AG04450 (cell line): Measurements from ENCODE around the gene GRIN2C. TPM values are rescaled to one million over a fixed set of nuclear protein-coding genes. Genes with fewer than 3 reads are reported as not detected.
"Not testable (repeated sequence)": the region's sequence is repeated elsewhere in the genome, so short reads cannot be mapped to it uniquely, and the experiment has no call there.

Experiments used
- CTCF ChIA-PET: fragments of 300-600, 350-600 bp; formaldehyde crosslinking; extraction: SDS; loops from one replicate; lab custom pipeline; 2022; ENCODE audit warnings: antibody characterized with exemption, inconsistent platforms; lab: Charles Lee
- POLR2A ChIA-PET: fragments of 350-600 bp; formaldehyde crosslinking; extraction: SDS; loops from one replicate; lab custom pipeline; 2021; ENCODE audit warnings: antibody characterized with exemption, inconsistent platforms; lab: Yijun Ruan, JAX
- DNase-seq: peaks from one replicate; pipeline ENCODE4 v3.0.0-alpha.2; 2011; ENCODE audit warnings: low read depth, low spot score
- H3K27ac ChIP-seq: one replicate; pipeline ENCODE4 v1.5.1; 2012; ENCODE audit warnings: low read depth, low read length, control low read depth
- H3K27me3 ChIP-seq: one replicate; pipeline ENCODE4 v1.6.0; 2012; ENCODE audit warnings: low read length; ENCODE audit not compliant: control insufficient read depth, insufficient read depth
- H3K4me3 ChIP-seq: 2 replicates; pipeline ENCODE4 v1.5.1; 2011; ENCODE audit warnings: mild to moderate bottlenecking, low read depth, low read length, control low read depth
- H3K9me3 ChIP-seq: 2 replicates; pipeline ENCODE4 v1.5.1; 2012; ENCODE audit warnings: low read length; ENCODE audit not compliant: control insufficient read depth, insufficient read depth
- polyA minus RNA-seq: library from RNA; depleted of rRNA, polyadenylated mRNA; stranded (reverse); fragments of >200 nt; gene quantifications from 2 replicates; pipeline ENCODE4 v1.2.3, GENCODE V29; 2011; rRNA and poly(A)+ RNA removed
- polyA plus RNA-seq: library from polyadenylated mRNA; depleted of rRNA; stranded (reverse); fragments of >200 nt; gene quantifications from 2 replicates; pipeline ENCODE4 v1.2.3, GENCODE V29; 2011; rRNA removed
- TF ChIP-seq, protein P1 (sequence below): IDR thresholded peaks from 2 replicates; pipeline ENCODE4 v1.5.1; 2011; ENCODE audit warnings: low read depth, low read length, control low read depth, inconsistent platforms

Gene GRIN2C
- 0.01 TPM in 1 of 2 replicates, not detected in the other for polyA plus RNA-seq
- polyA minus RNA-seq: not detected in 2 replicates

DNA sequence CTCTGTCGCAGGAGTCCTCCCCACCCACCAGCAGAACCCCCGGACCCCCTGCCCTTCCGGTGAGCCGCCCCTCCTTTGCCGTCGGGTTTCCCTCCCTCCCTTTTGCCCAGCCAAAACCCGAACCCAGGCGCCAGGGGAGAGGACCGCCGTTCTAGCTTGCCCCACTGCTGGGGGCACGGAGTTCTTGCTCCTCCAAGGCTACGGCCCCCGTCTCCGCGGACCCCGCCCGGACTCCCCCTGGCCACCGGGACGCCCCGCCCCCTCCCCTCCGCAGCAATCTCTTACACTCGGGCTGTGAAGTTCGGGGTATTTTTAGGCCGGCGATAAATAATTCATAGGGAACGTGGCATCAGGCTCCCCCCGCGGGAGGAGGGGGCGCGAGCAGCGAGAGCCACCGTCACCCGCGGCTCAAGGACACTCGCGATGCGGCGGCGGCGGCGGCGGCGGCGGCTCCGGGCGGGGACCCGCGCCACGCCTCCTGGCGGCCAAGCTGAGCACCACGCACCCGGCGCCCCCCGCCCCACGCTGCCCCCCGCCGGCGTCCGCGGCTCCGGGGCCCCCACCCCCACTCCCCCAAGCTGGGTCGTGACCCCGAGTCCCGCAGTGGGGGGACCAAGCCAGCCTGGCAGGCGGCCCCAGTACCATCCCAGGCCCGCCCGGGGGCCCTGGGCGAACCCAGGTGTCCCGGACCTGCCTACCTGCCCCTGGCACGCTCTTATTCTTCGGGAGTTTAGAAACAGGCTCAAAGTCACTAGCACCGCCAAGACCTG is at the start of gene GRIN2C:
Gene GRIN2C (minus strand): TSS at position 427 of the 770 bp plus-strand sequence. CDS start 4,793 bp downstream, outside the sequence.
- no peak for DNase-seq
- Histone ChIP-seq H3K27ac (no peak within 1 kb of the TSS), H3K9me3 (no peaks in the 10 kb centered on the region; the same call in 1 of the 2 replicates), H3K27me3 (peaks cover 52% of the 10 kb centered on the region), H3K4me3 (no peak within 1 kb of the TSS)
- ChIA-PET CTCF (interaction anchor here (0.8 to 5.4 kb wide), 8 partner anchors 17 to 203 kb away, joined by 3 to 41 read pairs (median 4); no protein-coding TSS in a partner anchor), POLR2A (no interaction called here)
- TF ChIP-seq, protein P1, sequence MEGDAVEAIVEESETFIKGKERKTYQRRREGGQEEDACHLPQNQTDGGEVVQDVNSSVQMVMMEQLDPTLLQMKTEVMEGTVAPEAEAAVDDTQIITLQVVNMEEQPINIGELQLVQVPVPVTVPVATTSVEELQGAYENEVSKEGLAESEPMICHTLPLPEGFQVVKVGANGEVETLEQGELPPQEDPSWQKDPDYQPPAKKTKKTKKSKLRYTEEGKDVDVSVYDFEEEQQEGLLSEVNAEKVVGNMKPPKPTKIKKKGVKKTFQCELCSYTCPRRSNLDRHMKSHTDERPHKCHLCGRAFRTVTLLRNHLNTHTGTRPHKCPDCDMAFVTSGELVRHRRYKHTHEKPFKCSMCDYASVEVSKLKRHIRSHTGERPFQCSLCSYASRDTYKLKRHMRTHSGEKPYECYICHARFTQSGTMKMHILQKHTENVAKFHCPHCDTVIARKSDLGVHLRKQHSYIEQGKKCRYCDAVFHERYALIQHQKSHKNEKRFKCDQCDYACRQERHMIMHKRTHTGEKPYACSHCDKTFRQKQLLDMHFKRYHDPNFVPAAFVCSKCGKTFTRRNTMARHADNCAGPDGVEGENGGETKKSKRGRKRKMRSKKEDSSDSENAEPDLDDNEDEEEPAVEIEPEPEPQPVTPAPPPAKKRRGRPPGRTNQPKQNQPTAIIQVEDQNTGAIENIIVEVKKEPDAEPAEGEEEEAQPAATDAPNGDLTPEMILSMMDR: no peak

DNA sequence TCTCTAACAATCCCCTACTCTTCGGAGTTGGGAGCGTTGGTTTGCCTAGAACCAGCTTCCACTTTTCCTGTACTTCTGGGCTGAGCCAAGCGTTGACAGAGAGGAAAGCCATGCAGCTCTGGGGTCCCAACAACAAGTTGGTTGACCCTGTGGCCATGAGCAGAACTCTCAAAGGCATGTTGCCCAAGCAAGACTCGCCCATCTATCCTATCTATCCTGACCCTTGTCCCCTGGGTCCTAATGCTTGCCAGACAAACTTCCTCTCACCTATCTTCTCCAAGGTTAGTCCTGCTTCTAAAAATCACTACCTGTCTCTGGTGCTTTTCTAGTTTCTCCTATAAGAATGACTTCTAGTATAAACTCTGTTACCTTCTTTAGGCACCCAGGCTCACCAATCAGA is 49.4 kb upstream of the GRIN2C start:
- H3K27me3 ChIP-seq, POLR2A ChIA-PET, CTCF ChIA-PET, H3K27ac ChIP-seq, H3K9me3 ChIP-seq, DNase-seq, H3K4me3 ChIP-seq: not testable (repeated sequence)

DNA sequence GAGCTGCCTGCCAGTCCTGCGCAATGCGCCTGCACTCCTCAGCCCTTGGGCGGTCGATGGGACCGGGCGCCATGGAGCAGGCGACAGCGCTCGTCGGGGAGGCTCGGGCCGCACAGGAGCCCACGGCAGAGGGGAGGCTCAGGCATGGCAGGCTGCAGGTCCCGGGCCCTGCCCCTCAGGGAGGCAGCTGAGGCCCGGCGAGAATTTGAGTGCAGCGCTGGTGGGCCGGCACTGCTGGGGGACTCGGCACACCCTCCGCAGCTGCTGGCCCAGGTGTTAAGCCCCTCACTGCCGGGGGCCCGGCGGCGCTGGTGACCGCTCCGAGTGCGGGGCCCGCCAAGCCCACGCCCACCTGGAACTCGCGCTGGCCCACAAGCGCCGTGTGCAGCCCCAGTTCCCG is 47.3 kb upstream of the GRIN2C start:
- ChIA-PET POLR2A (no interaction called here), CTCF (no interaction called here)
- H3K4me3 ChIP-seq: no peak overlapping the region
- no peaks in the 10 kb centered on the region for H3K9me3 ChIP-seq
- H3K27ac ChIP-seq: no peak overlapping the region
- no peak for DNase-seq
- H3K27me3 ChIP-seq: peaks cover 16% of the 10 kb centered on the region
- TF ChIP-seq, protein P1: no peak

DNA sequence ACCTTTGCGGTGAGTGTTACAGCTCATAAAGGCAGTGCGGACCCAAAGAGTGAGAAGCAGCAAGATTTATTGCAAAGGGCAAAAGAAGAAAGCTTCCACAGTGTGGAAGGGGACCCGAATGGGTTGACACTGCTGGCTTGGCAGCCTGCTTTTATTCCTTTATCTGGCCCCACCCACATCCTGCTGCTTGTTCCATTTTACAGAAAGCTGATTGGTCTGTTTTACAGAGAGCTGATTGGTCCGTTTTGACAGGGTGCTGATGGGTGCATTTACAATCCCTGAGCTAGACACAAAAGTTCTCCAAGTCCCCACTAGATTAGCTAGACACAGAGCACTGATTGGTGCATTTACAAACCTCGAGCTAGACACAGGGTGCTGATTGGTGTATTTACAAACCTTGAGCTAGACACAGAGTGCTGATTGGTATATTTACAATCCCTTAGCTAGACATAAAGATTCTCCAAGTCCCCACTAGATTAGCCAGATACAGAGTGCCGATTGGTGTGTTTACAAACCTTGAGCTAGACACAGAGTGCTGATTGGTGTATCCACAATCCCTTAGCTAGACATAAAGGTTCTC is 46.6 kb upstream of the GRIN2C start:
- peaks cover 20% of the 10 kb centered on the region for H3K27me3 ChIP-seq
- CTCF ChIA-PET: interaction anchor here (0.6 kb wide), 2 partner anchors 53 to 114 kb away, joined by 3 to 5 read pairs; no protein-coding TSS in a partner anchor
- H3K9me3 ChIP-seq, POLR2A ChIA-PET, DNase-seq, H3K27ac ChIP-seq, H3K4me3 ChIP-seq: not testable (repeated sequence)

DNA sequence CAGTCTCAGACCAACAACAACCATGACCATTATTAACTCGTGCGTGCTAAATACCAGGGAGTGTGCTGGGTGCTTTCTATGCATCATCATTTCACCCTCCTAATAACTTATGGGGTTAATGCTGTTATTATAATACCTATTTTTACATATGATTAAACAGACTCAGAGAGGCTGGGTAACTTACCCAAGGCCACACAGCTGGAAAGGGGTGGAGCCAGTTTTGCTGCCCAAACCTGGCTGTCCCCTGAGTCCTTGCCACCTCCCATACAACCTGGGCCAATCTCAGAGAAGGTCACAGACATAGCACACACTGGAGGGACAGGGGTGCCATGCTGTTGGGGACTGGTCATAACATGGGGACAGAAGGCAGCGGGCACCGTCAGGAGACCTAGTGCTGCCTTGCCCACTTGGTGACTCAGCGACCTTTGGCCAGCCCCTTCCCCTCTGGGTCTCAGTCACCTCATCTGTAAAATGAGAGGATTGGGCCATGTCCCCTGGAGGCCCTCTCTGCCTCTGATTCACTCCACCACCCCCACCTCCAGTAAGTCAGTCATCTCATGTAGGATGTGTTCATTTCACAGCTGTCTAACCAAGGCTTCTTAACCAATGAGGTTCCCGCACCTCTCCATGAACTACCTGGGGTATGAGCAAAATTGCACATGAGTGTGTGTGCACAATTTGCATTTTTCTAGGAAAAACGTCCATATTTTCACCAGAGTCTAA is 45.2 kb upstream of the GRIN2C start:
- ChIA-PET POLR2A (no interaction called here), CTCF (no interaction called here)
- peaks cover 25% of the 10 kb centered on the region for H3K27me3 ChIP-seq
- DNase-seq: no peak
- no peak overlapping the region for H3K27ac ChIP-seq
- H3K4me3 ChIP-seq: no peak overlapping the region
- TF ChIP-seq, protein P1: no peak
- H3K9me3 ChIP-seq: no peaks in the 10 kb centered on the region
